Adipocyte (in vitro differentiated cells): ENCODE results near the gene INPP5K.
"Not testable (repeated sequence)": the region's sequence is repeated elsewhere in the genome, so short reads cannot be mapped to it uniquely, and the experiment has no call there.

Experiments
- DNase-seq: peaks from one replicate; pipeline ENCODE4 v3.0.0-alpha.2; 2015; ENCODE audit warnings: low read depth
- H3K27me3 ChIP-seq: replicated peaks from 2 replicates; pipeline ENCODE4 v1.7.0; 2013; ENCODE audit warnings: mild to moderate bottlenecking, low read length, moderate library complexity; ENCODE audit not compliant: control insufficient read depth, insufficient read depth
- H3K36me3 ChIP-seq: 2 replicates; pipeline ENCODE4 v1.7.0; 2013; ENCODE audit warnings: low read length, mild to moderate bottlenecking, moderate library complexity; ENCODE audit not compliant: control insufficient read depth, insufficient read depth, severe bottlenecking
- H3K4me1 ChIP-seq: 2 replicates; pipeline ENCODE4 v1.7.0; 2013; ENCODE audit warnings: mild to moderate bottlenecking, low read length, moderate library complexity; ENCODE audit not compliant: control insufficient read depth, insufficient read depth
- H3K4me3 ChIP-seq: 2 replicates; pipeline ENCODE4 v1.7.0; 2013; ENCODE audit warnings: mild to moderate bottlenecking, low read length, moderate library complexity
- H3K9ac ChIP-seq: 2 replicates; pipeline ENCODE4 v1.7.0; 2013; ENCODE audit warnings: mild to moderate bottlenecking, low read length, moderate library complexity
- H3K9me3 ChIP-seq: 2 replicates; pipeline ENCODE4 v1.7.0; 2013; ENCODE audit warnings: mild to moderate bottlenecking, low read length, moderate library complexity; ENCODE audit not compliant: control insufficient read depth

The INPP5K gene

DNA sequence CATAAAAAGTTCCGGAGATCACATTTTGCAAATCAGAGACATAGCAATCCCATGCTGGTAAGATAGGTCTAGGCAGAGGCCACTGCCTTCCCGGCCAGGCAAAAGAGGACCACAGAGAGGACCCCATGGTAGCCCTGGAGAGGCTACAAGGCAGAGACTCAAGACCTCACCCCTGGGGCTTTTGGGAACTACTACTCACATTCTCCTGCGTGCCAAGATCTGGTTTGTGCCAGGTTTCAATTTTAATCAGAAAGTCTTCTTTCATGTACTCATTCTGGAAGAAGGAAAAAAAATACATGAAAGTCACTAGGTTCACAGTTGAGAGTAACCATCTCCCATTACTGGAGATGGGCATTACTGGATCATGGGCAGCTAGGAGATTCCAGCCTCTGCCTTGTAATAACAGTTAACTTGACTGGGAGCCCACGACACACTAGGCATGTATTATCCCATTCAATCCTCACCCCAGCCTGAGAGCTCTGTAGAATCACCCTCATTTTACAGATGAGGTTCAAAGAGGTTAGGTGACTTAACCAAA is 25.0 kb upstream of the INPP5K start:
- Histone ChIP-seq H3K4me1 (no peaks in the 10 kb centered on the region), H3K27me3 (no peaks in the 10 kb centered on the region), H3K4me3 (no peak overlapping the region), H3K9me3 (no peaks in the 10 kb centered on the region), H3K9ac (no peak overlapping the region), H3K36me3 (peaks cover 78% of the 10 kb centered on the region)
- no peak for DNase-seq

- DNase-seq = no peak
- no peak overlapping the region for H3K4me3 ChIP-seq
- no peaks in the 10 kb centered on the region for H3K4me1 ChIP-seq
- no peaks in the 10 kb centered on the region for H3K27me3 ChIP-seq
- peaks cover 84% of the 10 kb centered on the region for H3K36me3 ChIP-seq
- no peaks in the 10 kb centered on the region for H3K9me3 ChIP-seq
- no peak overlapping the region for H3K9ac ChIP-seq
These were observed 23.4 kb upstream of the INPP5K start for GRCh38 chr17:1539811-1540210.

DNA sequence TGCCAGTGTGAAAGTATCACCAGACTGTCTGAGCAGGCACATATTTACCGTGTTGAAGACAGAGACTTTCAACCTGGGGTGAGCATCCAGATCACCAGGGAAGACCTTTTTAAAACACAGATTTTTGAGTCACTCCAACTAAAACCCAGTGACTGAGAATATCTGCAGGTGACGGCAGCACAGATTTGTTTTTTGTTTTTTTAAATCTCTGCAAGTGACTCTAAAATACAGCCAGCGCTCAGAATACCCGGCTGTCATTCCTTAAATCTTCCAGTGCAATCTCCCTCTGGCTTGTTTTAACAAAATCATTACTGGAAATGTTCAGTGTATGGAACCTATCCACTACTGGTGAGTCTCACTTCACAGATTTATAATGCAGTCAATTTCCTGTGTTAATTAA is 19.3 kb upstream of the INPP5K start:
- Histone ChIP-seq H3K9me3 (no peaks in the 10 kb centered on the region), H3K27me3 (no peaks in the 10 kb centered on the region), H3K4me3 (no peak overlapping the region), H3K4me1 (no peaks in the 10 kb centered on the region), H3K36me3 (peaks cover 82% of the 10 kb centered on the region), H3K9ac (no peak overlapping the region)
- no peak for DNase-seq

GRCh38 chr17:1533661-1534325 is 17.4 kb upstream of the INPP5K start:
- Histone ChIP-seq H3K9ac (no peak overlapping the region), H3K9me3 (no peaks in the 10 kb centered on the region), H3K4me1 (no peaks in the 10 kb centered on the region), H3K27me3 (no peaks in the 10 kb centered on the region), H3K4me3 (no peak overlapping the region), H3K36me3 (peaks cover 79% of the 10 kb centered on the region)
- no peak for DNase-seq

- Histone ChIP-seq H3K27me3 (no peaks in the 10 kb centered on the region), H3K4me3 (no peak overlapping the region), H3K4me1 (no peaks in the 10 kb centered on the region), H3K9me3 (no peaks in the 10 kb centered on the region), H3K9ac (no peak overlapping the region), H3K36me3 (peaks cover 79% of the 10 kb centered on the region)
- no peak for DNase-seq
These were observed 16.6 kb upstream of the INPP5K start for GRCh38 chr17:1532836-1533602.

DNA sequence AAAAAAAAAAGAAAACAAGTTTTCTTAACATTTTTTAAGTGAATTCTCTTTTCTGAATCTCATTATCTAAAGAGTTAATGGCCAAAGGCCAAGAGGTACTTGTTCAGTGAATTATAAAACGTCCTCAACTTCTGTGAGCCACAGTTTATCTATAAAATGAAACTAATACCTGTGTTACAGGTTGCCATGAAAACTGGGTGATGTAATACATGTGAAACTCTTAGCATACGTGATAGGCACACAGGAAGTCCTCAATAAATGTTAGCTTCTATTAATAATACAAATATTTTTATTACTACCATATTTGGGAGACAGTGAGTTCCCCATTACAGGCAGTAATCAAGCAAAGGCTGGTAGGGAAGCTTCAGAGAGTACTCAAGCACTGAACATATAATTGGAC is 13.5 kb upstream of the INPP5K start:
- no peak overlapping the region for H3K9ac ChIP-seq
- H3K27me3 ChIP-seq = no peaks in the 10 kb centered on the region
- H3K4me3 ChIP-seq = no peak overlapping the region
- DNase-seq = no peak
- peaks cover 80% of the 10 kb centered on the region for H3K36me3 ChIP-seq
- peaks cover 13% of the 10 kb centered on the region for H3K4me1 ChIP-seq
- no peaks in the 10 kb centered on the region for H3K9me3 ChIP-seq

DNA sequence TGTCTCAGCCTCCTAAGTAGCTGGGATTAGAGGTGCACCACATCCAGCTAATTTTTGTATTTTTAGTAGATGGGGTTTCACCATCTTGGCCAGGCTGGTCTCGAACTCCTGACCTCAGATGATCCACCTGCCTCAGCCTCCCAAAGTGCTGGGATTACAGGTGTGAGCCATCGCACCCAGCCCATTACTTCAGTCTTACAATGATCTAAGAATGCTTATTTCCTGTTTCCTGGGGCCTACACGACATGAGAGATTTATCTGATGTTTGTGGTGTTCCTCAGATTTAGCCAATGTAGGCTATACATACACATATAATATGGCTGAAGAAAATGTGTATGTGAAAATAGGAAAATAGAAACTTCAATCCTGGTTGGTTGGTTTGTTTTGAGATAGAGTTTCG is 10.5 kb upstream of the INPP5K start:
- not testable (repeated sequence) for H3K27me3 ChIP-seq, H3K4me3 ChIP-seq, H3K9me3 ChIP-seq, H3K9ac ChIP-seq, DNase-seq
- H3K36me3 ChIP-seq = peaks cover 67% of the 10 kb centered on the region
- H3K4me1 ChIP-seq = peaks cover 13% of the 10 kb centered on the region

DNA sequence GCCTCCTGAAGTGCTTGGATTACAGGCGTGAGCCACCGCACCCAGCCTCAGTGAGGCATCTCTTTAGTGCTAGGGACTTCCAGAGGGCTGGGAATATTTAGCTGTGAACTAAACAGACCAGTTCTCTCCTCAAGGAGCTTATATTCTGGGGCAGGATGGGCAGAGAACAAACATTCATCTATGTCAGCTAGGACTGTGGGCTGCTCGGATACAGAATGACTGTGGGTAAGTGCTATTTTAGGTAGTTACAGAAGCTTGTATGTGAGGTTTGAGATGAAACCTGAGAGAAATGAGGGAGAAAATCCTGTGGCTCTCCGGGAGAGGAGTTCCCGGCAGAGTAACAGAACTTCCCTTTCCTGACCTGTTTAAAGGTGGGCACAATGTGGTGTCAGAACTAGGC is 6.2 kb upstream of the INPP5K start:
- peaks cover 15% of the 10 kb centered on the region for H3K4me1 ChIP-seq
- H3K36me3 ChIP-seq = peaks cover 62% of the 10 kb centered on the region
- H3K9me3 ChIP-seq = no peaks in the 10 kb centered on the region
- no peak overlapping the region for H3K4me3 ChIP-seq
- no peak overlapping the region for H3K9ac ChIP-seq
- no peak for DNase-seq
- H3K27me3 ChIP-seq = no peaks in the 10 kb centered on the region

- Histone ChIP-seq H3K9ac (no peak overlapping the region), H3K4me1 (peaks cover 8% of the 10 kb centered on the region), H3K27me3 (no peaks in the 10 kb centered on the region), H3K9me3 (no peaks in the 10 kb centered on the region), H3K36me3 (peaks cover 49% of the 10 kb centered on the region), H3K4me3 (no peak overlapping the region)
- no peak for DNase-seq
These were observed 4.8 kb upstream of the INPP5K start for GRCh38 chr17:1521086-1521640.

GRCh38 chr17:1519678-1520077 is 3.3 kb upstream of the INPP5K start:
- DNase-seq = no peak
- Histone ChIP-seq H3K27me3 (no peaks in the 10 kb centered on the region), H3K9ac (no peak overlapping the region), H3K9me3 (no peaks in the 10 kb centered on the region), H3K4me3 (no peak overlapping the region), H3K36me3 (peaks cover 39% of the 10 kb centered on the region), H3K4me1 (peaks cover 14% of the 10 kb centered on the region)

DNA sequence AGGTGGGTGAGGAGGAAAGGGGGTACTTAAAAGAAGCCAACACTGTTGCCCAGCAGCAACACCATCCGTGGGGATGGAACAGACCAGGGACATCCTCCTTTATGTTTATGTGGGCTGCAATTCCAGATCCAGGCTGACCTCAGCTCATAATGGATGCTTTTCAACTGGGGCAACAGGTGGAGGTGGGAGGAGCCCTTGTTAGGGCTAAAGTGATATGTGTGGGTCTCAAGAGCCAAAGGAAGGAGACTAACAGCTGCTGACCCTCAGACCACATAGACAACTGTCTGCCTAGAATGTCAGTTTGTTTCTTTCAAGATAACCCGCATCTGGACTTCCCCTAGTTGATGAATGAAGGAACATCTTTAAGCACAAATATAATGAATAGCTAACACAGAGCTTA is 2.0 kb upstream of the INPP5K start:
- DNase-seq = no peak
- no peak overlapping the region for H3K4me3 ChIP-seq
- H3K9ac ChIP-seq = peak overlapping the region; percentile 99
- peaks cover 14% of the 10 kb centered on the region for H3K4me1 ChIP-seq
- peaks cover 39% of the 10 kb centered on the region for H3K36me3 ChIP-seq
- H3K27me3 ChIP-seq = no peaks in the 10 kb centered on the region
- H3K9me3 ChIP-seq = no peaks in the 10 kb centered on the region
